ENCODE measurements around the gene HPGDS.

DNA sequence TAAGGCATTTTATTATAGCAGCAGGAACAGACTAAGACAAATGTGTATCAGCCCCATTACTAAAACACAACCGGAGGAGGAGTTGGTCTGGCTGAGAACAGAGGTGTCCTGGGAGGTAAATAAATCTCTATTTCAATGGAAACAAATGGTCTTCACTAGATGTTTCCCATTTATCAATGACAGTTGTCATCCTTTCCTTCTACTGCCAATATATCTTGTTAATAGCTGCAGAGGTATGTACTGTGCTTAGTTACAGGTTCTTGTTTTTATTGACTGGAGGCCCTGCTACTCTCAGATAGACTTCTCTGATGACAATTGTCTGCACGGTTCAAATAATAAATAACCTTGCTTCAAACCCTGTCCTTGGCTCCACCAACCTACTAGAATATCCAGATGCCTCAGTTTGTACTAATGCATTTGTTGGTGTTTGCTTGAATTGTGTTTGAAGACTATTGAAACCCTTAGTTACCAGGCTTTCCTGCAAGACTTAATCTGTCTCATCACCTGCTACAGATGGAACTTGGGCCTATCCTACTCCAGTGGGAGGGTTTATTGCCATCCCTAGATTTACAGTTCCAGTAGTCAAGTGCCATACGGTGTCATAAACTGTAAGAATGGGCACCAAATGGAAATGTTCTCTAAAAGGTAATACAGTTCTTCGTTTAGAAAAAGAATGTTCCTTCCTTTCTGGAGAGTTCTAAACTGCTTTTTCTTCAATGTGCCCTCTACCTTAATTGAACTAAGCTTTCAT is 29.8 kb upstream of the HPGDS start:
- TF ChIP-seq, protein P1, sequence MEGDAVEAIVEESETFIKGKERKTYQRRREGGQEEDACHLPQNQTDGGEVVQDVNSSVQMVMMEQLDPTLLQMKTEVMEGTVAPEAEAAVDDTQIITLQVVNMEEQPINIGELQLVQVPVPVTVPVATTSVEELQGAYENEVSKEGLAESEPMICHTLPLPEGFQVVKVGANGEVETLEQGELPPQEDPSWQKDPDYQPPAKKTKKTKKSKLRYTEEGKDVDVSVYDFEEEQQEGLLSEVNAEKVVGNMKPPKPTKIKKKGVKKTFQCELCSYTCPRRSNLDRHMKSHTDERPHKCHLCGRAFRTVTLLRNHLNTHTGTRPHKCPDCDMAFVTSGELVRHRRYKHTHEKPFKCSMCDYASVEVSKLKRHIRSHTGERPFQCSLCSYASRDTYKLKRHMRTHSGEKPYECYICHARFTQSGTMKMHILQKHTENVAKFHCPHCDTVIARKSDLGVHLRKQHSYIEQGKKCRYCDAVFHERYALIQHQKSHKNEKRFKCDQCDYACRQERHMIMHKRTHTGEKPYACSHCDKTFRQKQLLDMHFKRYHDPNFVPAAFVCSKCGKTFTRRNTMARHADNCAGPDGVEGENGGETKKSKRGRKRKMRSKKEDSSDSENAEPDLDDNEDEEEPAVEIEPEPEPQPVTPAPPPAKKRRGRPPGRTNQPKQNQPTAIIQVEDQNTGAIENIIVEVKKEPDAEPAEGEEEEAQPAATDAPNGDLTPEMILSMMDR (conservative IDR thresholded peaks at IDR 0.05; ENCODE audit: low read depth in 2 of 2), result no peak
- no peak for TF ChIP-seq EZH2 (IDR thresholded peaks at IDR 0.05; ENCODE audit: low read depth, unreplicated experiment)
- TF ChIP-seq, protein P2, sequence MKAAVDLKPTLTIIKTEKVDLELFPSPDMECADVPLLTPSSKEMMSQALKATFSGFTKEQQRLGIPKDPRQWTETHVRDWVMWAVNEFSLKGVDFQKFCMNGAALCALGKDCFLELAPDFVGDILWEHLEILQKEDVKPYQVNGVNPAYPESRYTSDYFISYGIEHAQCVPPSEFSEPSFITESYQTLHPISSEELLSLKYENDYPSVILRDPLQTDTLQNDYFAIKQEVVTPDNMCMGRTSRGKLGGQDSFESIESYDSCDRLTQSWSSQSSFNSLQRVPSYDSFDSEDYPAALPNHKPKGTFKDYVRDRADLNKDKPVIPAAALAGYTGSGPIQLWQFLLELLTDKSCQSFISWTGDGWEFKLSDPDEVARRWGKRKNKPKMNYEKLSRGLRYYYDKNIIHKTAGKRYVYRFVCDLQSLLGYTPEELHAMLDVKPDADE (IDR thresholded peaks at IDR 0.05), result no peak
- no peak for TF ChIP-seq JUNB (IDR thresholded peaks at IDR 0.05; ENCODE audit: unreplicated experiment)
- TF ChIP-seq POLR2AphosphoS5 (IDR thresholded peaks at IDR 0.05; ENCODE audit: low read depth), result no peak
- TF ChIP-seq, protein P3, sequence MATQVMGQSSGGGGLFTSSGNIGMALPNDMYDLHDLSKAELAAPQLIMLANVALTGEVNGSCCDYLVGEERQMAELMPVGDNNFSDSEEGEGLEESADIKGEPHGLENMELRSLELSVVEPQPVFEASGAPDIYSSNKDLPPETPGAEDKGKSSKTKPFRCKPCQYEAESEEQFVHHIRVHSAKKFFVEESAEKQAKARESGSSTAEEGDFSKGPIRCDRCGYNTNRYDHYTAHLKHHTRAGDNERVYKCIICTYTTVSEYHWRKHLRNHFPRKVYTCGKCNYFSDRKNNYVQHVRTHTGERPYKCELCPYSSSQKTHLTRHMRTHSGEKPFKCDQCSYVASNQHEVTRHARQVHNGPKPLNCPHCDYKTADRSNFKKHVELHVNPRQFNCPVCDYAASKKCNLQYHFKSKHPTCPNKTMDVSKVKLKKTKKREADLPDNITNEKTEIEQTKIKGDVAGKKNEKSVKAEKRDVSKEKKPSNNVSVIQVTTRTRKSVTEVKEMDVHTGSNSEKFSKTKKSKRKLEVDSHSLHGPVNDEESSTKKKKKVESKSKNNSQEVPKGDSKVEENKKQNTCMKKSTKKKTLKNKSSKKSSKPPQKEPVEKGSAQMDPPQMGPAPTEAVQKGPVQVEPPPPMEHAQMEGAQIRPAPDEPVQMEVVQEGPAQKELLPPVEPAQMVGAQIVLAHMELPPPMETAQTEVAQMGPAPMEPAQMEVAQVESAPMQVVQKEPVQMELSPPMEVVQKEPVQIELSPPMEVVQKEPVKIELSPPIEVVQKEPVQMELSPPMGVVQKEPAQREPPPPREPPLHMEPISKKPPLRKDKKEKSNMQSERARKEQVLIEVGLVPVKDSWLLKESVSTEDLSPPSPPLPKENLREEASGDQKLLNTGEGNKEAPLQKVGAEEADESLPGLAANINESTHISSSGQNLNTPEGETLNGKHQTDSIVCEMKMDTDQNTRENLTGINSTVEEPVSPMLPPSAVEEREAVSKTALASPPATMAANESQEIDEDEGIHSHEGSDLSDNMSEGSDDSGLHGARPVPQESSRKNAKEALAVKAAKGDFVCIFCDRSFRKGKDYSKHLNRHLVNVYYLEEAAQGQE (IDR thresholded peaks at IDR 0.05; ENCODE audit: unreplicated experiment), result no peak
- no peak for TF ChIP-seq EZH2phosphoT487 (IDR thresholded peaks at IDR 0.05; ENCODE audit: unreplicated experiment)
- no peak for TF ChIP-seq CREB1 (CRISPR knock-in tag; IDR thresholded peaks at IDR 0.05; ENCODE audit: low read depth)
- TF ChIP-seq, protein P4, sequence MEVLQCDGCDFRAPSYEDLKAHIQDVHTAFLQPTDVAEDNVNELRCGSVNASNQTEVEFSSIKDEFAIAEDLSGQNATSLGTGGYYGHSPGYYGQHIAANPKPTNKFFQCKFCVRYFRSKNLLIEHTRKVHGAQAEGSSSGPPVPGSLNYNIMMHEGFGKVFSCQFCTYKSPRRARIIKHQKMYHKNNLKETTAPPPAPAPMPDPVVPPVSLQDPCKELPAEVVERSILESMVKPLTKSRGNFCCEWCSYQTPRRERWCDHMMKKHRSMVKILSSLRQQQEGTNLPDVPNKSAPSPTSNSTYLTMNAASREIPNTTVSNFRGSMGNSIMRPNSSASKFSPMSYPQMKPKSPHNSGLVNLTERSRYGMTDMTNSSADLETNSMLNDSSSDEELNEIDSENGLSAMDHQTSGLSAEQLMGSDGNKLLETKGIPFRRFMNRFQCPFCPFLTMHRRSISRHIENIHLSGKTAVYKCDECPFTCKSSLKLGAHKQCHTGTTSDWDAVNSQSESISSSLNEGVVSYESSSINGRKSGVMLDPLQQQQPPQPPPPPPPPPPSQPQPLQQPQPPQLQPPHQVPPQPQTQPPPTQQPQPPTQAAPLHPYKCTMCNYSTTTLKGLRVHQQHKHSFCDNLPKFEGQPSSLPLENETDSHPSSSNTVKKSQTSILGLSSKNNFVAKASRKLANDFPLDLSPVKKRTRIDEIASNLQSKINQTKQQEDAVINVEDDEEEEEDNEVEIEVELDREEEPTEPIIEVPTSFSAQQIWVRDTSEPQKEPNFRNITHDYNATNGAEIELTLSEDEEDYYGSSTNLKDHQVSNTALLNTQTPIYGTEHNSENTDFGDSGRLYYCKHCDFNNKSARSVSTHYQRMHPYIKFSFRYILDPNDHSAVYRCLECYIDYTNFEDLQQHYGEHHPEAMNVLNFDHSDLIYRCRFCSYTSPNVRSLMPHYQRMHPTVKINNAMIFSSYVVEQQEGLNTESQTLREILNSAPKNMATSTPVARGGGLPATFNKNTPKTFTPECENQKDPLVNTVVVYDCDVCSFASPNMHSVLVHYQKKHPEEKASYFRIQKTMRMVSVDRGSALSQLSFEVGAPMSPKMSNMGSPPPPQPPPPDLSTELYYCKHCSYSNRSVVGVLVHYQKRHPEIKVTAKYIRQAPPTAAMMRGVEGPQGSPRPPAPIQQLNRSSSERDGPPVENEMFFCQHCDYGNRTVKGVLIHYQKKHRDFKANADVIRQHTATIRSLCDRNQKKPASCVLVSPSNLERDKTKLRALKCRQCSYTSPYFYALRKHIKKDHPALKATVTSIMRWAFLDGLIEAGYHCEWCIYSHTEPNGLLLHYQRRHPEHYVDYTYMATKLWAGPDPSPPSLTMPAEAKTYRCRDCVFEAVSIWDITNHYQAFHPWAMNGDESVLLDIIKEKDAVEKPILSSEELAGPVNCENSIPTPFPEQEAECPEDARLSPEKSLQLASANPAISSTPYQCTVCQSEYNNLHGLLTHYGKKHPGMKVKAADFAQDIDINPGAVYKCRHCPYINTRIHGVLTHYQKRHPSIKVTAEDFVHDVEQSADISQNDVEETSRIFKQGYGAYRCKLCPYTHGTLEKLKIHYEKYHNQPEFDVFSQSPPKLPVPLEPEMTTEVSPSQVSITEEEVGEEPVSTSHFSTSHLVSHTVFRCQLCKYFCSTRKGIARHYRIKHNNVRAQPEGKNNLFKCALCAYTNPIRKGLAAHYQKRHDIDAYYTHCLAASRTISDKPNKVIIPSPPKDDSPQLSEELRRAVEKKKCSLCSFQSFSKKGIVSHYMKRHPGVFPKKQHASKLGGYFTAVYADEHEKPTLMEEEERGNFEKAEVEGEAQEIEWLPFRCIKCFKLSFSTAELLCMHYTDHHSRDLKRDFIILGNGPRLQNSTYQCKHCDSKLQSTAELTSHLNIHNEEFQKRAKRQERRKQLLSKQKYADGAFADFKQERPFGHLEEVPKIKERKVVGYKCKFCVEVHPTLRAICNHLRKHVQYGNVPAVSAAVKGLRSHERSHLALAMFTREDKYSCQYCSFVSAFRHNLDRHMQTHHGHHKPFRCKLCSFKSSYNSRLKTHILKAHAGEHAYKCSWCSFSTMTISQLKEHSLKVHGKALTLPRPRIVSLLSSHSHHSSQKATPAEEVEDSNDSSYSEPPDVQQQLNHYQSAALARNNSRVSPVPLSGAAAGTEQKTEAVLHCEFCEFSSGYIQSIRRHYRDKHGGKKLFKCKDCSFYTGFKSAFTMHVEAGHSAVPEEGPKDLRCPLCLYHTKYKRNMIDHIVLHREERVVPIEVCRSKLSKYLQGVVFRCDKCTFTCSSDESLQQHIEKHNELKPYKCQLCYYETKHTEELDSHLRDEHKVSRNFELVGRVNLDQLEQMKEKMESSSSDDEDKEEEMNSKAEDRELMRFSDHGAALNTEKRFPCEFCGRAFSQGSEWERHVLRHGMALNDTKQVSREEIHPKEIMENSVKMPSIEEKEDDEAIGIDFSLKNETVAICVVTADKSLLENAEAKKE (CRISPR knock-in tag; IDR thresholded peaks at IDR 0.05), result no peak
- no peak for TF ChIP-seq ZNF331 (CRISPR knock-in tag; IDR thresholded peaks at IDR 0.05; ENCODE audit: low read depth)

Measured in GM23338 (cell line).